OCI-LY1 (cell line): ENCODE data around the gene SH2B3.

Experiments
- CTCF ChIP-seq: fragments of 200-600 bp; sonication (generic), shearing (Covaris generic); IDR thresholded peaks from 2 replicates; pipeline ENCODE4 v1.5.1; 2017; ENCODE audit warnings: mild to moderate bottlenecking, antibody characterized with exemption, low read length, moderate library complexity, mixed read lengths
- EZH2 ChIP-seq: fragments of 200-600 bp; sonication (generic), shearing (Covaris generic); IDR thresholded peaks from 2 replicates; pipeline ENCODE4 v1.8.0; 2017; ENCODE audit warnings: borderline replicate concordance, mixed run types, mild to moderate bottlenecking, antibody characterized with exemption, low read length, moderate library complexity, mixed read lengths

GRCh38 chr12:111444314-111444924 is 38.7 kb downstream of the SH2B3 start:
- no peak for TF ChIP-seq CTCF
- TF ChIP-seq EZH2: no peak
